ENCODE results near the gene VWF.

VWF gene

DNA sequence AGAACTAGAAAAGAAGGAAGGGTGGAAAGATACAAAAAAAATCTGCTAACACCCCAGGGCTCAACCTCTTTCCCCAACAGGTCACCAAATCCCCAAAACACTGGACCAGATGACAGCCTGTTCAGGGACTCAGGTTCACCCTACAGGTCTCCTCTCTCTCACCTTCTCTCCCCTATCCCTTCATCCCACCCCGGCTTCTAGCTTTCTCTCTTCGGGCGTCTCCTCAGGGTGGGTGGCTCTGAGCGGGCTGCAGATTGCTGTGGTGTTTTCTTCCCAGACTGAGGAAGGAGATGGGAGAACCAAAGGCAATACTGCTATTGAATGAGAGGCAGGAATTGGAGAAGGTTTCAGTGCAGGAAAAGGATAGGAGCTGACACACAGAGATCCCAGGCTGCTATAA is 218.7 kb downstream of the VWF start:
- TF ChIP-seq, protein P1, sequence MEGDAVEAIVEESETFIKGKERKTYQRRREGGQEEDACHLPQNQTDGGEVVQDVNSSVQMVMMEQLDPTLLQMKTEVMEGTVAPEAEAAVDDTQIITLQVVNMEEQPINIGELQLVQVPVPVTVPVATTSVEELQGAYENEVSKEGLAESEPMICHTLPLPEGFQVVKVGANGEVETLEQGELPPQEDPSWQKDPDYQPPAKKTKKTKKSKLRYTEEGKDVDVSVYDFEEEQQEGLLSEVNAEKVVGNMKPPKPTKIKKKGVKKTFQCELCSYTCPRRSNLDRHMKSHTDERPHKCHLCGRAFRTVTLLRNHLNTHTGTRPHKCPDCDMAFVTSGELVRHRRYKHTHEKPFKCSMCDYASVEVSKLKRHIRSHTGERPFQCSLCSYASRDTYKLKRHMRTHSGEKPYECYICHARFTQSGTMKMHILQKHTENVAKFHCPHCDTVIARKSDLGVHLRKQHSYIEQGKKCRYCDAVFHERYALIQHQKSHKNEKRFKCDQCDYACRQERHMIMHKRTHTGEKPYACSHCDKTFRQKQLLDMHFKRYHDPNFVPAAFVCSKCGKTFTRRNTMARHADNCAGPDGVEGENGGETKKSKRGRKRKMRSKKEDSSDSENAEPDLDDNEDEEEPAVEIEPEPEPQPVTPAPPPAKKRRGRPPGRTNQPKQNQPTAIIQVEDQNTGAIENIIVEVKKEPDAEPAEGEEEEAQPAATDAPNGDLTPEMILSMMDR (IDR thresholded peaks at IDR 0.05; ENCODE audit: insufficient read depth, low read depth, low read length, missing control alignments), result no peak
- no peak overlapping the region for H3K4me3 ChIP-seq (ENCODE audit: low read length)
- DNase-seq (ENCODE audit: low read depth), result no peak

DNA sequence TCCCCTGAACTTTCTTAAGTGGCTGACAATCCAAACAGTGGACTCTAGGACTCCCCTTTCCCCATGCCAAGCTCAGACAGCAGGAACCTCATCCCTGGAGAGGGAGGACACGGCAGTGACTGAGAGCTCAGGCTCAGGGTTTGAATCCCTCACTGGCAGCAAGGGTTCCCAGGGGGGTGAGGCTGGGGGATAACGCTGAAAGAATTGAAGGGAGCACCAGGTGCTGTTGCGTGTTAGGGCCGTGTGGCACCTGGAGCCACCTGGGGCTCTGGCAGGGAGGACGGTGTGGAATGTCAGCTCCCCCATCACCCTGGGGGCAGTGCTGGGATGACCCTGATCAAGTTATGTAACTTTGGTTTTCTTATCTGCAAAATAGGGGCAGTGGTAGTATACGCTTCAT is 219.5 kb downstream of the VWF start:
- TF ChIP-seq, protein P1 (IDR thresholded peaks at IDR 0.05; ENCODE audit: insufficient read depth, low read depth, low read length, missing control alignments), result no peak

DNA sequence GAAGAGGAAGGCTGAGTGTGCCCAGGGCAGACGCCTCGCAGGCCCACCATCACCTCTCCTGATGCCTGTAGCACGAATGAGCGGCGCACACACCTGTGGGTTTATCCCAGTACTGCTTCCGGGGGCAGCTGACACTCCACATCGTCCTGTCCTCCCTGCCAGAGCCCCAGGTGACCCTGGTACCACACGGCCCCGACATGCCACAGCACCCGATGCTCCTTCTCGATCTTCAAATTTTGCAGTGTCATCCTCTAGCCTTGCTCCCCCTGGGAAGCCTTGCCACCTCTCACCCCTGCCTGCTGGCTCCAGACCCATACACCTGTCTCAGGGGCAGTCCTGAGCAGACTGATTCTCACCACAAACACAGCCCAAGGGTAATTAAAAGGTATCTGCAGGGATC is 220.0 kb downstream of the VWF start:
- H3K4me3 ChIP-seq (ENCODE audit: low read length), result no peak overlapping the region
- TF ChIP-seq, protein P1 (IDR thresholded peaks at IDR 0.05; ENCODE audit: insufficient read depth, low read depth, low read length, missing control alignments), result no peak
- no peak for DNase-seq (ENCODE audit: low read depth)

More for the DNA sequence above, 219.5 kb downstream of the VWF start:
- no peak for DNase-seq (ENCODE audit: low read depth)
- H3K4me3 ChIP-seq (ENCODE audit: low read length), result no peak overlapping the region

DNA sequence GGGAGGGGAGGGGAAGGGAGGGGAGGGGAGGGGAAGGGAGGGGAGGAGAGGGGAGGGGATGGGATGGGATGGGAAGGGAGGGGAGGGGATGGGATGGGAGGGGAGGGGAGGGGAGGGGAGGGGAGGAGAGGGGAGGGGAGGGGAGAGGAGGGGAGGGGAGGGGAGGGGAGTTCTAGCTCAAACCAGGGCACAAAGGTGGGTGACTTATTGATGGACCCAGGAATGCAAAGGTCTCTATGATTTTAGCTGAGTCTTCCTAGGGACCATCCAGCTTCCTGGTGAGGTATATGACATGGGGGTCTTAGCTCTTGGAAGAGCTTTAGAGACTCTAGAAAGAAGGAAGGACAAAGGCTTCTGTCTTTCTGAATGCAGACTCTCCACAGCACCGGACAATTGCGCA is 221.7 kb downstream of the VWF start:
- no peak overlapping the region for H3K4me3 ChIP-seq (ENCODE audit: low read length)
- TF ChIP-seq, protein P1 (IDR thresholded peaks at IDR 0.05; ENCODE audit: insufficient read depth, low read depth, low read length, missing control alignments), result no peak
- no peak for DNase-seq (ENCODE audit: low read depth)

DNA sequence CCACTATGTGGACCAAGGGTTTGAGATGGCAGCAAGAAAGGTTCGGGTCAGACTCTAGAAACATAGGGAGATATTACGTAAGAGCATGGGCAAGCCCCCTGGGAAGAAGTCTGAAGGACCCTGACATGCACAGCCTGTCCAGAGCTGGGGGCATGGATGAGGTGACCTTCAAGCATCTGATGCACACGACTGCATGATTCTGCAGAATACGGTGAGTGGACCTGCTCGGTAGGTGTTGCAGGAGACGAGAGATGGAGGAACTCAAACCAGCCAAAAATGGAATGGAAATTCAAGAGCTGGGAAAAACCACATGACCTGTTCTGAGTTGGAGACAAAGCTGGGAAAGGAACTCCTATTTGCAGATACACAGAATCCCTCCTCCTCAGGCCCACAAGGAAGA is 223.1 kb downstream of the VWF start:
- no peak for DNase-seq (ENCODE audit: low read depth)
- TF ChIP-seq, protein P1 (IDR thresholded peaks at IDR 0.05; ENCODE audit: insufficient read depth, low read depth, low read length, missing control alignments), result no peak
- no peak overlapping the region for H3K4me3 ChIP-seq (ENCODE audit: low read length)

DNA sequence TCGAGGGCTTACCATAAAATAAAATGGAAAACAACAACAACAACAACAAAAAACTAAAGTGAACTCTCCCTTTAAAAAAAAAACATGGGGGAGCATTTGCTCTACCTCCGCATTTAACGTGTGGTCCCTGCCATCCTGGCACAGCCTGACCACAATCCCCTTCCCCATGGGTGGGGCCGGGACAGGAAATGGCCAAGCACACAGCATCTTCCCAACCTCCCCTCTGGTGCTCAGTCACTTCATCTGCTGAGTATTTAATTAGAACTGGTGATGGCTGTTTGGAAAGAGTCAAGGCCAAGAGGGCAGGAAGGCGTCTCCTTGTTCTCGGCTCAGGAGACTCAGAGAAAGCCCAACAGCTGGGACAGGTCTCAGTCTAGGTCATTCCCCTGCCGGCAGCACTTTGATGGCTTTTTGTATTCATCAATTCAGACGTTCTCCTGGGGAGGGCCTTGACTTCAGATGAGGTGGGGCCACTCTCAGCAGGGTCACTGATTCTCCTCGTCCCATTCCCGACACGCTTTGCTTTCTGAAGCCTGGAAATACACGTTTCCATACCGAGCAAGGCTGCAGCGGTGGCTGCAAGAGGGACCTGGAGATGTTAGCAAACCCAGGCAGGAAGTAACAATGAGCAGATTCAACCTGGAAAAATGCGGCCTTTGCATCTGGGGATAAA is 223.8 kb downstream of the VWF start:
- TF ChIP-seq, protein P1 (IDR thresholded peaks at IDR 0.05; ENCODE audit: insufficient read depth, low read depth, low read length, missing control alignments), result no peak
- no peak overlapping the region for H3K4me3 ChIP-seq (ENCODE audit: low read length)

DNA sequence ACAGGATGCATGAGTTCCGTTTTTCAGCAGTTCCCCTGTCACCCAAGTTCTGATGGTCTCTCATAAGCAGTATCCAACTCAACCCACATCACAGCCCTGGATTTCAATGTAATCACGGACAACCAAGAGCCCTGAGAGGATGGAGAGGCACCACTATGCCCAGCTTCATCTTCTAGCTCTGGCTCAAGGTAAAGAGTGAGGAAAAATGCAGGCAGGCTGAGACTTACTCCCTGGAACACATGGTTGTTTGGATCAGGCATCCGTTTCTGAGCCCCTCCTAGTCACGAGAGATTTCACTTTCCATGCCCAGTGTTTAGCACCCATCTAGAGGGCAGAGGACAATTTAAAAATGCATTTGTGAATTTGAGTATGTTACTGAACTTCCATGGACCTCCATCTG is 224.4 kb downstream of the VWF start:
- no peak for DNase-seq (ENCODE audit: low read depth)
- TF ChIP-seq, protein P1 (IDR thresholded peaks at IDR 0.05; ENCODE audit: insufficient read depth, low read depth, low read length, missing control alignments), result no peak
- H3K4me3 ChIP-seq (ENCODE audit: low read length), result no peak overlapping the region

More for the DNA sequence above, 223.8 kb downstream of the VWF start:
- no peak for DNase-seq (ENCODE audit: low read depth)
